Hematopoietic multipotent progenitor cell treated with erythropoietin and hydrocortisone succinate and interleukin-3 and kit ligand, for 17 days (in vitro differentiated cells): Measurements from ENCODE around the gene MRPL14.

Experiments used
- DNase-seq: peaks from one replicate; pipeline ENCODE4 v3.0.0-alpha.2; 2015; ENCODE audit warnings: low spot score

MRPL14 gene

DNA sequence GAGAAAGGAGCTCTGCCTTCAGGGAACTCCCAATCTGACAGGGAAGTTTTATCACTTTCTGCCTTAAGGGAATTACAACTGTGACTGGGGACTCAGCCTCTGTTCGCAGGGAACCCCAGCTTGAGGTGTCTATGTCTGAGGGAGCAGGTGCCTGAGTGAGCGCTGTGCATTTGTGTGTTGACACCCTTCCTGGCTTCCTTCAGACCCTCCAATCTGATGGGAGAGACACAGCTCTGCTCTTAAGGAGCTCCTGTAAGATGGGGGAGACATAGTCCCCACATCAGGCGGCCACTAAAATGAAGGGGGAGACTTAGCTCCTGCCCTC, 62.3 kb downstream of the MRPL14 start:
- DNase-seq = no peak

DNA sequence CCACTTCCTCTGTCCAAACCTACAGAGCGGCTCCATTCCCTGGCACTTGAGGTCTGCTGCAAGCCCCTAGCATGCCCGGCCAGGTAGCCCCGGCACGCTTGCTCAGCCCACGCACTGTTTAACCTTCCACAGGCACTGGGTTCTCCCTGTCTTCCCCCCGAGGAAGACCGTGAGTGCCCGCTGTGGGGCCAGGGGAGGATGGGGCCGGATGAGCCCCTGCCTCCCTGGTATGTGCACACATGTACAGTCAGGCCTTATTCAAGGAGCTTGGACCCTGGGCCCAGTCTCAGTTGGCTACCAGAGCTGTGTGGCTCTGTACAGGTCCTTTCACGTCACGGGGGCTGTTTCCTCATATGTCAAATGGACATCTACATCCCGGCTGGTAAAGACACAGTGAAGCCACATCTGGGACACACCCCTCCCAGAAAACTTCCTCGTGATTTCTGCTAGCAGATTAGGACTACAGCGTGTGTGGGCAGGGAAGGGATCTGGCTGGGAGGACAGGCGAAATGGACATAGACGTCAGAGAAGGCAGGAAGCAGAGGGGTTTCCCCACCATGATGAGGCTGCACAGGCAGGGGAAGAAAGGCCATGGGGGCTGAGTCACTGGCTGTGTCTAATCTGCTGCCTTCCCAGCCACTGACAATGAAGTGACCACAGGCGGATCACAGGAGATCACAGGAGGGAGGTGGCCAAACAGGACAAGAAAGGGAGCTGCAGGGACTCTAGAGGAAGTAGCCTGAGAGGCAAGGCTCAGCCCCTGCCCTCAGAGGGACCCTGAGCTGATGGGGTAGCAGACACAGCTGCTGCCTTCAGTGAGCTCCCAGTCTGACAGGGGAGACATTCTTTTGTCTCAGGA, 62.9 kb downstream of the MRPL14 start:
- DNase-seq = no peak

DNA sequence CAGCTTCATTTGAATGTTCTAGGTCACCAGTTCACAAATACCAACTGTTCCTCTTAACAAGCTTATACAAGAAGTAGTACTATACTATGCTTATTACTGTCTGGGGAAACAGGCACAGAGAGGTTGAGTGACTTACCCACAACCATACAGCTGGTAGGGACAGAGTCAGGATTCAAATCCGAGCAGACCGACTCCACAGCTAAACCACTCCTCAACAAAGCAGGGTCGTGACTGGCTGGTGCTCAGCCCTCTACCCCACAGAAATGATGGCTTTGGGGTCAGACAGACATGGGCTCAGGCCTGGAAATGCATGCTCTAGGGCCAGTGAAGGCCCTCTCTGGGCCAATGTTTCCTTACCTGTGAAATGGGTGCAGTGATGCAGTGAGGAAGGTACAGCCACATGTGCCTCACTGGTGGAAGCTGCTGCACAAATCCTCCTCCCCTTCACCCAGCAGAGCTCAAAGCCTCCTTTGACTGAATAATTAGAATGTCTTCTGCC, 63.6 kb downstream of the MRPL14 start:
- no peak for DNase-seq
